Upper lobe of left lung (tissue), 6 donors: ENCODE results near the gene KLHL33. TPM values are rescaled to one million over a fixed set of nuclear protein-coding genes. Genes with fewer than 3 reads are reported as not detected.

Experiments
- ATAC-seq, 2 donors: fragments of 200-7000 bp; cut with Tn5 transposase; one replicate each; pipeline ENCODE4 v1.9.1; 2022; ENCODE audit warnings: mild to moderate bottlenecking in 2 of 2, moderate library complexity in 2 of 2; ENCODE audit not compliant: low FRiP score in 2 of 2
- DNase-seq, 2 donors: peaks; one replicate each; pipeline ENCODE4 v3.0.0-alpha.2; 2019 to 2020
- H3K27ac ChIP-seq, 4 donors: fragments of 200-600 bp; sonication (generic); one replicate each; pipeline ENCODE4 v1.5.1; 2016 to 2019
- H3K27me3 ChIP-seq, 4 donors: fragments of 200-600 bp; sonication (generic); one replicate each; pipeline ENCODE4 v1.5.1; 2017 to 2019
- H3K36me3 ChIP-seq, 4 donors: fragments of 200-600 bp; sonication (generic); one replicate each; pipeline ENCODE4 v1.5.1; 2016 to 2019
- H3K4me1 ChIP-seq, 4 donors: fragments of 200-600 bp; sonication (generic); one replicate each; pipeline ENCODE4 v1.5.1; 2018 to 2019
- H3K4me3 ChIP-seq, 4 donors: fragments of 200-600 bp; sonication (generic); one replicate each; pipeline ENCODE4 v1.5.1; 2017 to 2019; ENCODE audit warnings: mild to moderate bottlenecking in 2 of 4, moderate library complexity in 1 of 4
- H3K9me3 ChIP-seq, 4 donors: fragments of 200-600 bp; sonication (generic); one replicate each; pipeline ENCODE4 v1.5.1; 2018 to 2019
- EP300 ChIP-seq, 4 donors: sonication (generic); formaldehyde crosslinking; IDR thresholded peaks; one replicate each; pipeline ENCODE4 v1.5.1; 2017; ENCODE audit warnings: antibody characterized with exemption in 4 of 4, control low read depth in 2 of 4
- POLR2A ChIP-seq, 4 donors: fragments of 450-650 bp; IDR thresholded peaks; one replicate each; pipeline ENCODE4 v1.5.1; 2016 to 2017; ENCODE audit warnings: antibody characterized with exemption in 4 of 4, mild to moderate bottlenecking in 2 of 4
- POLR2AphosphoS5 ChIP-seq, 2 donors: sonication (generic); formaldehyde crosslinking; IDR thresholded peaks; one replicate each; pipeline ENCODE4 v1.5.1; 2017; ENCODE audit warnings: antibody characterized with exemption in 2 of 2
- WGBS, 2 donors: methylation state at CpG; one replicate each; pipeline ENCODE4 v1.1.5; 2017 to 2018; 5-methylcytosine and 5-hydroxymethylcytosine counted together
- total RNA-seq, 6 donors: library from RNA; depleted of rRNA in 4 of 6; stranded (reverse); fragments of >200 nt in 4 of 6; gene quantifications; one replicate each; pipeline versions ENCODE4 v1.1.0 to v1.2.1, GENCODE V29; 2016 to 2021
- TF ChIP-seq, protein P1 (sequence below), 6 experiments: fragments of 450-650 bp in 4 of 6; fragments of 200-600 bp in 2 of 6; sonication (generic) in 2 of 6; IDR thresholded peaks; one replicate each; pipeline ENCODE4 v1.5.1; 2016 to 2019; ENCODE audit warnings: antibody characterized with exemption in 6 of 6
- donor health status: DM: no; HTN: no; CAD: no; lungs with moderate emphysema.
- donor health status: DM: no; HTN: yes; CAD: no; lungs with severe emphysema.

Gene KLHL33
- total RNA-seq, 6 donors from 2014 or later = 0.22 to 0.60 (median 0.24) TPM; not detected in 3

DNA sequence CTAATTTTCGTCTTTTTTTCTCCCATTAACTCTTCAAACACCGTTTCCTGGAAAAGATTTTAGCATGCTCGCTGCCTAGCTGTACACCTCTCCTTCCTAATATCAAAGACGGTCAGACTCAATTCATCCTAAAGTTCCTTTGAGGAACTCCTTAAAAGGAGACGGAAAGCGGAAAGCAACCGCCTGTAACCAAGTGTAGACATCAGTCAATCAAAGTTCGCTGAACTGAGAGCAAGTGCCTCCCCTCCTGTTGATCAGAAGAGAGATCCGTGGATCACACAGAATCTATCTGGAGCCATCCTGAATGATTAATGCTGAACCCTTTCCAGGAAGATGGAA lies 22.3 kb downstream of the KLHL33 start:
- peaks cover 14 to 26% (median 19%) of the 10 kb centered on the region in 4 donors for H3K4me1 ChIP-seq
- DNase-seq = peak in 1 of 2 donors; percentile 36
- H3K36me3 ChIP-seq = peaks cover 0 to 2% (median under 1%) of the 10 kb centered on the region in 4 donors
- no peaks in the 10 kb centered on the region for H3K27me3 ChIP-seq
- peak in 1 of 2 donors; percentile 30 for ATAC-seq
- peak overlapping the region; percentile 54 to 80 (median 76) for H3K4me3 ChIP-seq
- WGBS, 2 donors = 1% methylated on average over 9 of the region's 9 CpGs
- H3K9me3 ChIP-seq = no peaks in the 10 kb centered on the region
- TF ChIP-seq EP300 (IDR thresholded peaks at IDR 0.05) = no peak
- TF ChIP-seq, protein P1, sequence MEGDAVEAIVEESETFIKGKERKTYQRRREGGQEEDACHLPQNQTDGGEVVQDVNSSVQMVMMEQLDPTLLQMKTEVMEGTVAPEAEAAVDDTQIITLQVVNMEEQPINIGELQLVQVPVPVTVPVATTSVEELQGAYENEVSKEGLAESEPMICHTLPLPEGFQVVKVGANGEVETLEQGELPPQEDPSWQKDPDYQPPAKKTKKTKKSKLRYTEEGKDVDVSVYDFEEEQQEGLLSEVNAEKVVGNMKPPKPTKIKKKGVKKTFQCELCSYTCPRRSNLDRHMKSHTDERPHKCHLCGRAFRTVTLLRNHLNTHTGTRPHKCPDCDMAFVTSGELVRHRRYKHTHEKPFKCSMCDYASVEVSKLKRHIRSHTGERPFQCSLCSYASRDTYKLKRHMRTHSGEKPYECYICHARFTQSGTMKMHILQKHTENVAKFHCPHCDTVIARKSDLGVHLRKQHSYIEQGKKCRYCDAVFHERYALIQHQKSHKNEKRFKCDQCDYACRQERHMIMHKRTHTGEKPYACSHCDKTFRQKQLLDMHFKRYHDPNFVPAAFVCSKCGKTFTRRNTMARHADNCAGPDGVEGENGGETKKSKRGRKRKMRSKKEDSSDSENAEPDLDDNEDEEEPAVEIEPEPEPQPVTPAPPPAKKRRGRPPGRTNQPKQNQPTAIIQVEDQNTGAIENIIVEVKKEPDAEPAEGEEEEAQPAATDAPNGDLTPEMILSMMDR (IDR thresholded peaks at IDR 0.05) = no peak
- no peak for TF ChIP-seq POLR2AphosphoS5 (IDR thresholded peaks at IDR 0.05)
- TF ChIP-seq POLR2A (IDR thresholded peaks at IDR 0.05) = no peak
- peak overlapping the region; percentile 92 to 98 (median 98) for H3K27ac ChIP-seq

DNA sequence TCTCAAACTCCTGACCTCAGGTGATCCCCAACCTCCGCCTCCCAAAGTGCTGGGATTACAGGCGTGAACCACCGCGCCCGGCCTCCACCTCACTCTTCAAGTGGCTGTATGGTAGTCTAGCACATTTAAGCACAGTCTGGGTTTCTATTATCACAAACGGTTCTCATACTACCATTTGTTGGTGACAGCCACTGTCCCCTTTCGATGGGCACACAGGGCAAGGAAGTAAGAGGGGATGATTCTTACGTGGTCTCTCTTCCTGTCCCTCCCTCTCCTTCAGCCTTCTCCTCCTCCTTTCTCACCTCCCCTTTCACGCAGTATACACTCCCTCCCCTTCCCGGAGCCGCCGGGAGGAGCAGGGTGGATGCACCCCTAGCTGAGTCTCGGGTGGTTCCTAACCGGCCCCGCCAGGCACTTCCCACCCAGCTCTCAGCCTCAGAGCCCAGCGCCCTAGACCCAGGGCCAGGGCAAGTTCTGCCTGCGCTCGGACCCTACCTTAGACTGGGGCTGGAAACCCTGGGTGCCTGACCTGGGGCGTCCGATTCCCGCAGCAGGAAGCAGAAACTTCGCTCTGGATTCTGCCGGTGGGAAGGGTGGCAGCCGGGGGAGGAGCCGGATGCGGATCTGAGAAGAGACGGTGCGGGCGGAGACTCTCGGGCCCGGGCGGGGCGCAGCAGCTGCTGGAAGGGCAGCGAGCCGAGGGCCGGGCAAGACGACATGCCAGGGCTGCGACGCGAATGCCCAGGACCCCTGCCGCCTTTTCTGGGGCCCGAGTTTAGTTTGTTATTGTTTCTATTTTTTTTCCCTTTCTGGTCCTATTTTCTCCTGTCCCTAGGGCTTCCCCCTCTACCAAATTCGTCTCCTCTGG lies 22.9 kb downstream of the KLHL33 start, which contains the start of gene TEP1:
Gene TEP1 (minus strand): TSS at position 626 of the 868 bp plus-strand sequence. CDS start 5,062 bp downstream, outside the sequence.
- H3K9me3 ChIP-seq = no peaks in the 10 kb centered on the region
- peak within 1 kb of the TSS; percentile 92 to 98 (median 98) for H3K27ac ChIP-seq
- no peaks in the 10 kb centered on the region for H3K27me3 ChIP-seq
- peak within 1 kb of the TSS; percentile 54 to 80 (median 76) for H3K4me3 ChIP-seq
- 0% methylated on average over 35 to 38 of the region's 43 CpGs for WGBS, 2 donors
- DNase-seq (peak; percentile 93 to 96), ATAC-seq (peak; percentile 97 to 98)
- peaks cover 0 to 8% (median 5%) of the 10 kb centered on the region in 4 donors for H3K36me3 ChIP-seq
- peak in 3 of 4 donors; percentile 14 to 90 (median 78) for TF ChIP-seq POLR2A (IDR thresholded peaks at IDR 0.05)
- peak; percentile 71 to 82 for TF ChIP-seq POLR2AphosphoS5 (IDR thresholded peaks at IDR 0.05)
- TF ChIP-seq, protein P1 (IDR thresholded peaks at IDR 0.05) = peak in 2 of 6 experiments; percentile 9 to 27
- TF ChIP-seq EP300 (IDR thresholded peaks at IDR 0.05) = peak in 1 of 4 donors; percentile 31
- H3K4me1 ChIP-seq = peaks cover 14 to 26% (median 19%) of the 10 kb centered on the region in 4 donors

DNA sequence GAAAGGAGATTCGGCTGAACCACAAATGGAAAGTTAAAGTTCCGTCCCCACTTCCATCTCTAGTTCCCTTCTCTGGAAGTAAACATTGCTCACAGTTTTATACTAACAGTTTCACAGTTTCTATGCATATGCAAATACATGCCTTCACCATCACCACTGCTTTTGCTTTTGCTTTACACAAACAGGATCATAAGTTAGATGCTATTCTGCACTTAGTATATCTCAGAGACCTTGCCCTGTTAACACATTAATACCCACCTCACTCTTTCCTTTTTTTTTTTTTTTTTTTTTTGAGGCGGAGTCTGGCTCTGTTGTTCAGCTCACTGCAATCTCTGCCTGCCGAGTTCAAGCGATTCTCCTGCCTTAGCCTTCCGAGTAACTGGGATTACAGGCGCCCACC lies 23.6 kb downstream of the KLHL33 start:
- ATAC-seq (peak in 1 of 2 donors; percentile 20), DNase-seq (no peak)
- TF ChIP-seq EP300 (IDR thresholded peaks at IDR 0.05) (no peak), POLR2AphosphoS5 (IDR thresholded peaks at IDR 0.05) (no peak), POLR2A (IDR thresholded peaks at IDR 0.05) (no peak)
- TF ChIP-seq, protein P1 (IDR thresholded peaks at IDR 0.05) = no peak
- 2 to 3% methylated on average over 7 of the region's 7 CpGs for WGBS, 2 donors
- peak overlapping the region; percentile 92 to 98 (median 98) for H3K27ac ChIP-seq
- H3K4me1 ChIP-seq = peaks cover 14 to 26% (median 19%) of the 10 kb centered on the region in 4 donors
- H3K36me3 ChIP-seq = peaks cover 6 to 15% (median 12%) of the 10 kb centered on the region in 4 donors
- H3K4me3 ChIP-seq = peak overlapping the region in 3 of 4 donors; percentile 76 to 80 (median 76)
- no peaks in the 10 kb centered on the region for H3K27me3 ChIP-seq
- no peaks in the 10 kb centered on the region for H3K9me3 ChIP-seq

DNA sequence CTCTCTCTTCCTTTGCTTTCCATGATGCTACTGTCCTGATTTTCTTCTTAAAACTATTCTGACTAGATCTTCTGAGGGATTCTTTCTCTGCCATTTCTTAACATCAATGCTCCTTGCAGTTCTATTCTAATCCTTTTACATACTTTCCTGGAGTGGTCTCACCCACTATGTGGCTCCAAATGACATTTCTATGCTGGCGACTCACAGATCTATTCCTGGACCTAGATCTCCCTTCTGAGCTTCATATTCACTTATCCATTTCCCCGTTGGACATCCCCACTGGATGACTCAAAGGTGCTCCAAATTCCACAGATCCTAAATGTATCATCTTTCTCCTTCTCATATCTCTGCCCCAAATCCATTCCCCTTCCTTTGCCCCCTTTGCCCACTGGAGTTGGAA lies 26.7 kb downstream of the KLHL33 start:
- Histone ChIP-seq H3K27me3 (no peaks in the 10 kb centered on the region), H3K4me3 (no peak overlapping the region), H3K4me1 (peaks cover 12 to 14% (median 13%) of the 10 kb centered on the region in 4 donors), H3K9me3 (no peaks in the 10 kb centered on the region), H3K36me3 (peaks cover 10 to 46% (median 41%) of the 10 kb centered on the region in 4 donors), H3K27ac (no peak overlapping the region)
- no peak for ATAC-seq
- WGBS, 2 donors = 90 to 92% methylated on average over 2 of the region's 2 CpGs
- TF ChIP-seq POLR2A (IDR thresholded peaks at IDR 0.05) (no peak), POLR2AphosphoS5 (IDR thresholded peaks at IDR 0.05) (no peak), EP300 (IDR thresholded peaks at IDR 0.05) (no peak)
- TF ChIP-seq, protein P1 (IDR thresholded peaks at IDR 0.05) = no peak
- no peak for DNase-seq
